Measurements from ENCODE around the gene CYP1B1. TPM values are rescaled to one million over a fixed set of nuclear protein-coding genes. Genes with fewer than 3 reads are reported as not detected.

The CYP1B1 gene
- total RNA-seq, 1 experiment from 2014 or later = 1.3 TPM

DNA sequence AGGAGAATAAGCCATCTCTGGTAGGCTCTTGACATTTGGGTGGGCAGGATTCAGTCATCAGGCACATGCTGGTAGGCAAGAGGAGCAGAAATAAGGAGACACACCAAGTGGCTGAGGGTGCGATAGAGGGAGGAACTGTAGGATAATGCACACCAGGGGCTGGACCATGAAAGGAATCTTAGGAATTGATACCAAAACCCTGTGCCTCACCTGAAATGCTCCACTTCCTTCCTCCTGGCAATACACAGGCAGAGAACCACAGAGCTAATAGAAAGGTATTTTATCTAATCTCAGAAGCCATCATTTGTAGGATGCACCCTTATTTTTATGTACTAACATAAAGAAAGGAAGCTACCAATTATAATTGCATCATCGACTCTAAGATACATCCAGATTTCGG, 4.4 kb upstream of the CYP1B1 start:
- intact Hi-C loops (cut with micrococcal nuclease; ENCODE audit: unreplicated experiment) = no loop called here
- no peaks in the 10 kb centered on the region for H3K9me3 Mint-ChIP-seq (ENCODE audit: unreplicated experiment)
- H3K36me3 ChIP-seq (ENCODE audit: control insufficient read depth, insufficient read depth, low read length) = no peaks in the 10 kb centered on the region
- POLR2A ChIA-PET = no interaction called here
- no peaks in the 10 kb centered on the region for H3K27me3 Mint-ChIP-seq (ENCODE audit: insufficient read depth, unreplicated experiment)
- no peak overlapping the region for H3K4me3 ChIP-seq (ENCODE audit: low read depth, low read length)
- H3K4me1 Mint-ChIP-seq (ENCODE audit: low read depth, unreplicated experiment) = peaks cover 66% of the 10 kb centered on the region
- CTCF ChIA-PET = no interaction called here
- peak overlapping the region; percentile 45 for H3K27ac Mint-ChIP-seq (ENCODE audit: unreplicated experiment)
- no TSS peak for BruUV-seq (replicated peaks)
- DNase-seq = no peak
- H3K4me3 Mint-ChIP-seq (ENCODE audit: unreplicated experiment) = no peak overlapping the region
- no peaks in the 10 kb centered on the region for H3K27me3 ChIP-seq (replicated peaks; ENCODE audit: control insufficient read depth, insufficient read depth, low read length)
- H3K36me3 Mint-ChIP-seq (ENCODE audit: insufficient read depth, unreplicated experiment) = peaks cover 6% of the 10 kb centered on the region
- H3K4me1 ChIP-seq = peaks cover 24% of the 10 kb centered on the region
- H3K9me3 ChIP-seq = no peaks in the 10 kb centered on the region
- TF ChIP-seq, protein P1, sequence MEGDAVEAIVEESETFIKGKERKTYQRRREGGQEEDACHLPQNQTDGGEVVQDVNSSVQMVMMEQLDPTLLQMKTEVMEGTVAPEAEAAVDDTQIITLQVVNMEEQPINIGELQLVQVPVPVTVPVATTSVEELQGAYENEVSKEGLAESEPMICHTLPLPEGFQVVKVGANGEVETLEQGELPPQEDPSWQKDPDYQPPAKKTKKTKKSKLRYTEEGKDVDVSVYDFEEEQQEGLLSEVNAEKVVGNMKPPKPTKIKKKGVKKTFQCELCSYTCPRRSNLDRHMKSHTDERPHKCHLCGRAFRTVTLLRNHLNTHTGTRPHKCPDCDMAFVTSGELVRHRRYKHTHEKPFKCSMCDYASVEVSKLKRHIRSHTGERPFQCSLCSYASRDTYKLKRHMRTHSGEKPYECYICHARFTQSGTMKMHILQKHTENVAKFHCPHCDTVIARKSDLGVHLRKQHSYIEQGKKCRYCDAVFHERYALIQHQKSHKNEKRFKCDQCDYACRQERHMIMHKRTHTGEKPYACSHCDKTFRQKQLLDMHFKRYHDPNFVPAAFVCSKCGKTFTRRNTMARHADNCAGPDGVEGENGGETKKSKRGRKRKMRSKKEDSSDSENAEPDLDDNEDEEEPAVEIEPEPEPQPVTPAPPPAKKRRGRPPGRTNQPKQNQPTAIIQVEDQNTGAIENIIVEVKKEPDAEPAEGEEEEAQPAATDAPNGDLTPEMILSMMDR (IDR thresholded peaks at IDR 0.05; ENCODE audit: insufficient read depth in 1 of 2, low read depth in 1 of 2, low read length in 1 of 2, severe bottlenecking in 1 of 2, unreplicated experiment in 1 of 2) = no peak

DNA sequence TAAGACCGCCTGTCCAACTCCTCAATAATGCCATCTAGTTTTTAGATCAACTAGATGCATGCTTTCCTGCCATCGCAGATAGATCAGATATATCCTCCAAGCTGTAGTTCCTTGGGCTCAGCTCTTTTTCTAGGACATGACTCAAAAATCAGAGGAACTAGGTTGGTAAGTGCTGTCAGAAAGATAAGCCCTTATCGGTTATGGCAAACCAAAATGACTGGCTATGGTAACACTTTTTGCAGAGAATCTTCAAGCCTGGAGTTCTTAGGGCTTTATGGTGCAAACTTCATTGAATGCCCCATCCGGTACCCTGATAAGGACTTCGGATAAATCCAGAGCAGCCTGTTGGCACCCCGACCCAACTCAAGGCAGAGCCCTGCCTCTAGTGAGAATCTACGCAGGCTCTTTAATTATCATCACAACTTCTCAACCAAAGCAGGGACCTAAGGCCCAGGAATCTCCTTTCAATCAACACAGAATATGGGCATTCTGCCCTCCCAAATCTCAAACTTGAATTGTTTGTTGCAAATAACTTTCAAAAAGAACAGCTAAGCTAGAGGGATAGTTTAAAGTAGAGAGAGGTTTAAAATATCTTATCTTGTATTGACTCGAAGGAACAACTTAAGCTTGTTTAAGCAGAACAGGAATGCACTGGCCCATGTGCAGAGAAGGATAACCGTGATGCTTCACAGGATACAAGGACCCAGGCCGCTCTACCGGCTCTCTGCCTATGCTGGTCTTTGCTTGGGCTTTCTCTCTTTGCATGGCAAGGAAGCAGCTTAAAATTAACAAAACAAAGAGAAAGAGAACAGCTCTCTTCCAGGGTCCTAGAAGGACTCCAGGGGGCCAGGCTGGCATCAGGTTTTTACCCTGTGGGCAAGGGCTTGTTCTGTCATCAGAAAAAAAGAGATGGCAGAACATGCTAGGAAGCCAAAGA, 3.4 kb upstream of the CYP1B1 start:
- H3K4me3 Mint-ChIP-seq (ENCODE audit: unreplicated experiment) = no peak overlapping the region
- CTCF ChIA-PET = interaction anchor here (0.6 to 1.4 kb wide), 4 partner anchors 10 to 195 kb away, joined by 3 to 7 read pairs (median 4); no protein-coding TSS in a partner anchor
- no peaks in the 10 kb centered on the region for H3K9me3 Mint-ChIP-seq (ENCODE audit: unreplicated experiment)
- H3K36me3 Mint-ChIP-seq (ENCODE audit: insufficient read depth, unreplicated experiment) = peaks cover 6% of the 10 kb centered on the region
- H3K4me1 Mint-ChIP-seq (ENCODE audit: low read depth, unreplicated experiment) = peaks cover 57% of the 10 kb centered on the region
- no TSS peak for BruUV-seq (replicated peaks)
- TF ChIP-seq, protein P1 (IDR thresholded peaks at IDR 0.05; ENCODE audit: insufficient read depth in 1 of 2, low read depth in 1 of 2, low read length in 1 of 2, severe bottlenecking in 1 of 2, unreplicated experiment in 1 of 2) = no peak
- POLR2A ChIA-PET = no interaction called here
- Histone ChIP-seq H3K36me3 (ENCODE audit: control insufficient read depth, insufficient read depth, low read length) (no peaks in the 10 kb centered on the region), H3K9me3 (no peaks in the 10 kb centered on the region), H3K27me3 (replicated peaks; ENCODE audit: control insufficient read depth, insufficient read depth, low read length) (no peaks in the 10 kb centered on the region), H3K4me3 (ENCODE audit: low read depth, low read length) (no peak overlapping the region), H3K4me1 (peaks cover 24% of the 10 kb centered on the region)
- intact Hi-C loops (cut with micrococcal nuclease; ENCODE audit: unreplicated experiment) = loop anchor here (1.0 to 5.0 kb wide), 2 partner anchors 17 to 97 kb away; no protein-coding TSS in a partner anchor
- DNase-seq = no peak
- H3K27ac Mint-ChIP-seq (ENCODE audit: unreplicated experiment) = no peak overlapping the region
- no peaks in the 10 kb centered on the region for H3K27me3 Mint-ChIP-seq (ENCODE audit: insufficient read depth, unreplicated experiment)

DNA sequence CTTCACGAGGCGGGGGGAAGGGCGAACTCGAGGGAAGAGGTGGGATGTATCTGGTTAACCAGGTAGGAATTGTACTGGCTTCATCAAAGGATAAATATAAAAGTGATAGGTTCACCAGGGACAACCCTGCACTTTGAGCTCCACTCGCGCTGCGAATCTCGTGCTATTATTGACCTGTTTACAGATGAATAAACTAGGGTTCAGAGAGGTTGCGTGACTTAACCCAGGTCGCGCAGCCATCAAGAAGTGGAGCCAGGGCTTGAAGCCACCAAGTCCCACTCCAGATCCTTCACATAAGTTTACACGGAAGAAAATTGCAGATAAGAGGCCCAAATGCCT, 1.4 kb upstream of the CYP1B1 start:
- H3K36me3 Mint-ChIP-seq (ENCODE audit: insufficient read depth, unreplicated experiment) = peaks cover 11% of the 10 kb centered on the region
- H3K4me1 Mint-ChIP-seq (ENCODE audit: low read depth, unreplicated experiment) = peaks cover 44% of the 10 kb centered on the region
- DNase-seq = no peak
- H3K4me3 Mint-ChIP-seq (ENCODE audit: unreplicated experiment) = peak overlapping the region; percentile 84
- H3K9me3 Mint-ChIP-seq (ENCODE audit: unreplicated experiment) = no peaks in the 10 kb centered on the region
- TF ChIP-seq, protein P1 (IDR thresholded peaks at IDR 0.05; ENCODE audit: insufficient read depth in 1 of 2, low read depth in 1 of 2, low read length in 1 of 2, severe bottlenecking in 1 of 2, unreplicated experiment in 1 of 2) = no peak
- Histone ChIP-seq H3K36me3 (ENCODE audit: control insufficient read depth, insufficient read depth, low read length) (no peaks in the 10 kb centered on the region), H3K27me3 (replicated peaks; ENCODE audit: control insufficient read depth, insufficient read depth, low read length) (no peaks in the 10 kb centered on the region), H3K4me3 (ENCODE audit: low read depth, low read length) (peak overlapping the region; percentile 56), H3K9me3 (no peaks in the 10 kb centered on the region), H3K4me1 (peaks cover 24% of the 10 kb centered on the region)
- H3K27me3 Mint-ChIP-seq (ENCODE audit: insufficient read depth, unreplicated experiment) = no peaks in the 10 kb centered on the region
- BruUV-seq (replicated peaks) = TSS peak; percentile 78
- POLR2A ChIA-PET = interaction anchor here (2.0 kb wide), 1 partner anchor 19 kb away, joined by 12 read pairs; no protein-coding TSS in a partner anchor
- intact Hi-C loops (cut with micrococcal nuclease; ENCODE audit: unreplicated experiment) = loop anchor here (2.0 to 5.0 kb wide), 2 partner anchors 95 to 197 kb away; no protein-coding TSS in a partner anchor
- peak overlapping the region; percentile 76 for H3K27ac Mint-ChIP-seq (ENCODE audit: unreplicated experiment)
- CTCF ChIA-PET = interaction anchor here (0.8 to 2.1 kb wide), 12 partner anchors 14 to 463 kb away, joined by 3 to 37 read pairs (median 7); no protein-coding TSS in a partner anchor
